GM23338 (cell line): Measurements from ENCODE around the gene MT1B.

Experiments used
- CTCF ChIP-seq, 2 experiments: fragments of 200-600 bp in 1 of 2; sonication (generic) in 1 of 2; conservative IDR thresholded peaks; 2 replicates each; pipeline versions ENCODE4 v1.5.1 to v1.6.1; 2016 to 2017; ENCODE audit warnings: antibody characterized with exemption in 2 of 2, low read depth in 2 of 2, mild to moderate bottlenecking in 2 of 2, moderate library complexity in 1 of 2
- EZH2 ChIP-seq: fragments of 200-600 bp; sonication (generic); IDR thresholded peaks from one replicate; pipeline ENCODE4 v1.8.0; 2017; ENCODE audit warnings: antibody characterized with exemption, mild to moderate bottlenecking, low read depth; ENCODE audit not compliant: unreplicated experiment
- EZH2phosphoT487 ChIP-seq: fragments of 200-600 bp; sonication (generic); IDR thresholded peaks from one replicate; pipeline ENCODE4 v1.8.1; 2018; ENCODE audit warnings: antibody characterized with exemption; ENCODE audit not compliant: unreplicated experiment
- JUNB ChIP-seq: IDR thresholded peaks from one replicate; pipeline ENCODE4 v1.6.1; 2016; ENCODE audit warnings: antibody characterized with exemption; ENCODE audit not compliant: unreplicated experiment
- POLR2AphosphoS5 ChIP-seq: IDR thresholded peaks from 2 replicates; pipeline ENCODE4 v1.6.1; 2016; ENCODE audit warnings: antibody characterized with exemption, low read depth
- REST ChIP-seq: IDR thresholded peaks from one replicate; pipeline ENCODE4 v1.6.1; 2018; ENCODE audit warnings: antibody characterized with exemption; ENCODE audit not compliant: unreplicated experiment
- TF ChIP-seq, protein P1 (sequence below): fragments of 250-450 bp; sonication (Bioruptor Pico); IDR thresholded peaks from 2 replicates; pipeline ENCODE4 v1.5.0; 2020; ENCODE audit warnings: mild to moderate bottlenecking, moderate library complexity

- TF ChIP-seq CTCF (conservative IDR thresholded peaks at IDR 0.05; ENCODE audit: low read depth in 2 of 2): no peak
- no peak for TF ChIP-seq JUNB
- TF ChIP-seq POLR2AphosphoS5: no peak
- no peak for TF ChIP-seq EZH2
- TF ChIP-seq EZH2phosphoT487: no peak
- TF ChIP-seq, protein P1, sequence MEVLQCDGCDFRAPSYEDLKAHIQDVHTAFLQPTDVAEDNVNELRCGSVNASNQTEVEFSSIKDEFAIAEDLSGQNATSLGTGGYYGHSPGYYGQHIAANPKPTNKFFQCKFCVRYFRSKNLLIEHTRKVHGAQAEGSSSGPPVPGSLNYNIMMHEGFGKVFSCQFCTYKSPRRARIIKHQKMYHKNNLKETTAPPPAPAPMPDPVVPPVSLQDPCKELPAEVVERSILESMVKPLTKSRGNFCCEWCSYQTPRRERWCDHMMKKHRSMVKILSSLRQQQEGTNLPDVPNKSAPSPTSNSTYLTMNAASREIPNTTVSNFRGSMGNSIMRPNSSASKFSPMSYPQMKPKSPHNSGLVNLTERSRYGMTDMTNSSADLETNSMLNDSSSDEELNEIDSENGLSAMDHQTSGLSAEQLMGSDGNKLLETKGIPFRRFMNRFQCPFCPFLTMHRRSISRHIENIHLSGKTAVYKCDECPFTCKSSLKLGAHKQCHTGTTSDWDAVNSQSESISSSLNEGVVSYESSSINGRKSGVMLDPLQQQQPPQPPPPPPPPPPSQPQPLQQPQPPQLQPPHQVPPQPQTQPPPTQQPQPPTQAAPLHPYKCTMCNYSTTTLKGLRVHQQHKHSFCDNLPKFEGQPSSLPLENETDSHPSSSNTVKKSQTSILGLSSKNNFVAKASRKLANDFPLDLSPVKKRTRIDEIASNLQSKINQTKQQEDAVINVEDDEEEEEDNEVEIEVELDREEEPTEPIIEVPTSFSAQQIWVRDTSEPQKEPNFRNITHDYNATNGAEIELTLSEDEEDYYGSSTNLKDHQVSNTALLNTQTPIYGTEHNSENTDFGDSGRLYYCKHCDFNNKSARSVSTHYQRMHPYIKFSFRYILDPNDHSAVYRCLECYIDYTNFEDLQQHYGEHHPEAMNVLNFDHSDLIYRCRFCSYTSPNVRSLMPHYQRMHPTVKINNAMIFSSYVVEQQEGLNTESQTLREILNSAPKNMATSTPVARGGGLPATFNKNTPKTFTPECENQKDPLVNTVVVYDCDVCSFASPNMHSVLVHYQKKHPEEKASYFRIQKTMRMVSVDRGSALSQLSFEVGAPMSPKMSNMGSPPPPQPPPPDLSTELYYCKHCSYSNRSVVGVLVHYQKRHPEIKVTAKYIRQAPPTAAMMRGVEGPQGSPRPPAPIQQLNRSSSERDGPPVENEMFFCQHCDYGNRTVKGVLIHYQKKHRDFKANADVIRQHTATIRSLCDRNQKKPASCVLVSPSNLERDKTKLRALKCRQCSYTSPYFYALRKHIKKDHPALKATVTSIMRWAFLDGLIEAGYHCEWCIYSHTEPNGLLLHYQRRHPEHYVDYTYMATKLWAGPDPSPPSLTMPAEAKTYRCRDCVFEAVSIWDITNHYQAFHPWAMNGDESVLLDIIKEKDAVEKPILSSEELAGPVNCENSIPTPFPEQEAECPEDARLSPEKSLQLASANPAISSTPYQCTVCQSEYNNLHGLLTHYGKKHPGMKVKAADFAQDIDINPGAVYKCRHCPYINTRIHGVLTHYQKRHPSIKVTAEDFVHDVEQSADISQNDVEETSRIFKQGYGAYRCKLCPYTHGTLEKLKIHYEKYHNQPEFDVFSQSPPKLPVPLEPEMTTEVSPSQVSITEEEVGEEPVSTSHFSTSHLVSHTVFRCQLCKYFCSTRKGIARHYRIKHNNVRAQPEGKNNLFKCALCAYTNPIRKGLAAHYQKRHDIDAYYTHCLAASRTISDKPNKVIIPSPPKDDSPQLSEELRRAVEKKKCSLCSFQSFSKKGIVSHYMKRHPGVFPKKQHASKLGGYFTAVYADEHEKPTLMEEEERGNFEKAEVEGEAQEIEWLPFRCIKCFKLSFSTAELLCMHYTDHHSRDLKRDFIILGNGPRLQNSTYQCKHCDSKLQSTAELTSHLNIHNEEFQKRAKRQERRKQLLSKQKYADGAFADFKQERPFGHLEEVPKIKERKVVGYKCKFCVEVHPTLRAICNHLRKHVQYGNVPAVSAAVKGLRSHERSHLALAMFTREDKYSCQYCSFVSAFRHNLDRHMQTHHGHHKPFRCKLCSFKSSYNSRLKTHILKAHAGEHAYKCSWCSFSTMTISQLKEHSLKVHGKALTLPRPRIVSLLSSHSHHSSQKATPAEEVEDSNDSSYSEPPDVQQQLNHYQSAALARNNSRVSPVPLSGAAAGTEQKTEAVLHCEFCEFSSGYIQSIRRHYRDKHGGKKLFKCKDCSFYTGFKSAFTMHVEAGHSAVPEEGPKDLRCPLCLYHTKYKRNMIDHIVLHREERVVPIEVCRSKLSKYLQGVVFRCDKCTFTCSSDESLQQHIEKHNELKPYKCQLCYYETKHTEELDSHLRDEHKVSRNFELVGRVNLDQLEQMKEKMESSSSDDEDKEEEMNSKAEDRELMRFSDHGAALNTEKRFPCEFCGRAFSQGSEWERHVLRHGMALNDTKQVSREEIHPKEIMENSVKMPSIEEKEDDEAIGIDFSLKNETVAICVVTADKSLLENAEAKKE: no peak
- TF ChIP-seq REST: no peak
These were observed 1.9 kb upstream of the MT1B start for GRCh38 chr16:56649820-56650219.
